GM12878 (cell line): Measurements from ENCODE around the gene COX6B2. TPM values are rescaled to one million over a fixed set of nuclear protein-coding genes. Genes with fewer than 3 reads are reported as not detected.
A peak's percentile ranks its signal among the peaks of the same experiment; 100 is the strongest.

Experiments
- ATAC-seq: fragments of 200-7000 bp; cut with Tn5 transposase; 3 replicates; pipeline ENCODE4 v1.9.1; 2020; ENCODE audit warnings: mild to moderate bottlenecking, moderate library complexity
- BruUV-seq: library from RNA; stranded (reverse); fragments of 400-500 nt; replicated peaks from 2 replicates; lab custom pipeline; 2021; lab: Mats Ljungman, UMichigan
- CTCF ChIA-PET: fragments of 300-600 bp; sonication (Branson Sonifier 250); formaldehyde crosslinking; extraction: SDS; loops from one replicate; lab custom pipeline; 2021; ENCODE audit warnings: inconsistent platforms; lab: Yijun Ruan, JAX
- POLR2A ChIA-PET: fragments of 350-600 bp; formaldehyde crosslinking; extraction: SDS; loops from one replicate; lab custom pipeline; 2021; ENCODE audit warnings: inconsistent platforms; lab: Charles Lee
- RAD21 ChIA-PET: fragments of 300-600 bp; sonication (Branson Sonifier 250); formaldehyde crosslinking; loops from one replicate; lab custom pipeline; 2023; ENCODE audit warnings: antibody characterized with exemption; ENCODE audit not compliant: unreplicated experiment; lab: Charles Lee
- SMC1A ChIA-PET: fragments of 300-600 bp; sonication (Branson Sonifier 250); formaldehyde crosslinking; loops from one replicate; lab custom pipeline; 2023; ENCODE audit not compliant: unreplicated experiment, uncharacterized antibody; lab: Charles Lee
- DNase-seq: peaks from one replicate; pipeline ENCODE4 v3.0.0-alpha.2; 2011; ENCODE audit warnings: low read depth, low spot score
- FAIRE-seq: peaks from 3 replicates; lab custom pipeline; 2011; peaks lifted over from hg19 to GRCh38; lab: Jason Lieb, UNC
- H2AFZ ChIP-seq: 2 replicates; pipeline ENCODE4 v1.6.0; 2011; ENCODE audit warnings: low read depth, low read length, control low read depth; ENCODE audit not compliant: control insufficient read depth
- H3K27ac ChIP-seq: 2 replicates; pipeline ENCODE4 v1.5.1; 2011; ENCODE audit warnings: control low read depth; ENCODE audit not compliant: control insufficient read depth, insufficient read depth
- H3K27me3 ChIP-seq, 2 experiments: replicated peaks in 1 of 2; 2 replicates each; pipeline versions ENCODE4 v1.6.0 to v1.6.1; 2011; ENCODE audit warnings: low read length in 1 of 2; ENCODE audit not compliant: control insufficient read depth in 2 of 2, insufficient read depth in 2 of 2
- H3K36me3 ChIP-seq, 2 experiments: 2 replicates each; pipeline ENCODE4 v1.5.1; 2011; ENCODE audit warnings: low read length in 1 of 2; ENCODE audit not compliant: control insufficient read depth in 2 of 2, insufficient read depth in 2 of 2
- H3K4me1 ChIP-seq: 2 replicates; pipeline ENCODE4 v1.6.1; 2011; ENCODE audit warnings: mild to moderate bottlenecking, low read length, moderate library complexity, mixed read lengths; ENCODE audit not compliant: control insufficient read depth, insufficient read depth
- H3K4me2 ChIP-seq: 2 replicates; pipeline ENCODE4 v1.6.0; 2011; ENCODE audit warnings: control low read depth; ENCODE audit not compliant: control insufficient read depth, insufficient read depth
- H3K4me3 ChIP-seq: fragments of 200-600 bp; sonication (generic); 2 replicates; pipeline ENCODE4 v1.5.1; 2016
- H3K79me2 ChIP-seq: 2 replicates; pipeline ENCODE4 v1.6.0; 2011; ENCODE audit warnings: low read length; ENCODE audit not compliant: control insufficient read depth, insufficient read depth
- H3K9ac ChIP-seq: 2 replicates; pipeline ENCODE4 v1.8.0; 2011; ENCODE audit warnings: low read length, control low read depth, mixed read lengths; ENCODE audit not compliant: control insufficient read depth, insufficient read depth
- H3K9me3 ChIP-seq: replicated peaks from 3 replicates; pipeline ENCODE4 v1.5.1; 2011; ENCODE audit warnings: mild to moderate bottlenecking, low read length; ENCODE audit not compliant: control insufficient read depth, insufficient read depth
- H4K20me1 ChIP-seq: 2 replicates; pipeline ENCODE4 v1.6.0; 2011; ENCODE audit not compliant: control insufficient read depth, insufficient read depth
- ATF7 ChIP-seq: fragments of 450-650 bp; IDR thresholded peaks from 2 replicates; pipeline ENCODE4 v1.6.1; 2016; ENCODE audit warnings: low read depth, mild to moderate bottlenecking
- BHLHE40 ChIP-seq, 2 experiments: fragments of 450-650 bp in 1 of 2; IDR thresholded peaks; 2 replicates each; pipeline ENCODE4 v1.6.1; 2011 to 2017; ENCODE audit warnings: low read depth in 2 of 2, borderline replicate concordance in 1 of 2, improper control_type of control experiment in 1 of 2, low read length in 1 of 2, mild to moderate bottlenecking in 1 of 2
- EP300 ChIP-seq, 2 experiments: fragments of 150-350 bp in 1 of 2; IDR thresholded peaks; 2 replicates each; pipeline ENCODE4 v1.6.1; 2011 to 2012; ENCODE audit warnings: low read depth in 2 of 2, low read length in 2 of 2, borderline replicate concordance in 1 of 2, improper control_type of control experiment in 1 of 2, inconsistent platforms in 1 of 2; ENCODE audit not compliant: control insufficient read depth in 1 of 2
- GATAD2B ChIP-seq: fragments of 450-650 bp; conservative IDR thresholded peaks from 2 replicates; pipeline ENCODE4 v1.6.1; 2017; ENCODE audit warnings: low read depth, mild to moderate bottlenecking, moderate library complexity
- HDAC6 ChIP-seq: fragments of 200-600 bp; sonication (generic); IDR thresholded peaks from one replicate; pipeline ENCODE4 v1.8.0; 2017; ENCODE audit warnings: antibody characterized with exemption; ENCODE audit not compliant: unreplicated experiment
- IKZF1 ChIP-seq: fragments of 450-650 bp; conservative IDR thresholded peaks from 2 replicates; pipeline ENCODE4 v1.6.1; 2017; ENCODE audit warnings: antibody characterized with exemption, mild to moderate bottlenecking
- IRF4 ChIP-seq: IDR thresholded peaks from 2 replicates; pipeline ENCODE4 v1.6.1; 2011; ENCODE audit warnings: low read depth, low read length
- LARP7 ChIP-seq: fragments of 450-650 bp; IDR thresholded peaks from 2 replicates; pipeline ENCODE4 v1.6.1; 2017; ENCODE audit warnings: mild to moderate bottlenecking
- NR2F1 ChIP-seq: fragments of 450-650 bp; conservative IDR thresholded peaks from 2 replicates; pipeline ENCODE4 v1.6.1; 2017; ENCODE audit warnings: mild to moderate bottlenecking
- RB1 ChIP-seq: fragments of 450-650 bp; formaldehyde crosslinking; IDR thresholded peaks from 2 replicates; pipeline ENCODE4 v1.6.1; 2017; ENCODE audit warnings: mild to moderate bottlenecking, borderline replicate concordance
- RELA ChIP-seq: fragments of 450-650 bp; IDR thresholded peaks from 2 replicates; pipeline ENCODE4 v1.8.0; 2014; ENCODE audit warnings: borderline replicate concordance; ENCODE audit not compliant: partially characterized antibody
- SIN3A ChIP-seq: IDR thresholded peaks from 2 replicates; pipeline ENCODE4 v1.6.1; 2012; ENCODE audit warnings: low read depth, low read length, improper control_type of control experiment
- STAT3 ChIP-seq: IDR thresholded peaks from 2 replicates; pipeline ENCODE4 v1.6.1; 2011; ENCODE audit warnings: low read depth, low read length, improper control_type of control experiment
- YY1 ChIP-seq: IDR thresholded peaks from 2 replicates; pipeline ENCODE4 v1.6.1; 2011; ENCODE audit warnings: low read depth, mild to moderate bottlenecking, low read length
- ZNF217 ChIP-seq: fragments of 450-650 bp; IDR thresholded peaks from 2 replicates; pipeline ENCODE4 v1.6.1; 2017; ENCODE audit warnings: antibody characterized with exemption, mild to moderate bottlenecking
- ZSCAN29 ChIP-seq: fragments of 450-650 bp; IDR thresholded peaks from 2 replicates; pipeline ENCODE4 v1.6.1; 2017; ENCODE audit warnings: mild to moderate bottlenecking, moderate library complexity
- WGBS: methylation state at CpG from one replicate; pipeline ENCODE4 v1.1.6; 2016; ENCODE audit warnings: low lambda C conversion rate; ENCODE audit not compliant: insufficient replicate concordance, insufficient coverage; ENCODE audit errors: missing lambda C conversion rate; 5-methylcytosine and 5-hydroxymethylcytosine counted together
- in situ Hi-C: fragments of 300-500 bp; cut with MboI; formaldehyde crosslinking; loops from 9 replicates; pipeline ENCODE4 v1.14.3; 2018; ENCODE audit warnings: mixed read lengths
- intact Hi-C: fragments of 100-400 bp; cut with micrococcal nuclease; formaldehyde crosslinking; loops from one replicate; pipeline ENCODE4 v1.14.2; 2022; ENCODE audit not compliant: unreplicated experiment
- polyA plus RNA-seq, 11 experiments: library from polyadenylated mRNA; depleted of rRNA in 4 of 11; unstranded in 6 of 11; stranded (reverse) in 5 of 11; fragments of >200 nt; fragmentation: Nextera tagmentation in 4 of 11; fragmentation: Illumina TruSeq in 1 of 11; extraction: Ambion mirVana in 4 of 11; extraction: Trizol in 1 of 11; gene quantifications; 1 replicate in 1 of 11; 2 replicates in 10 of 11; pipeline versions ENCODE4 v1.2.1 to v1.2.3, GENCODE V29; 2011 to 2016; ENCODE audit warnings: inconsistent platforms in 2 of 11, missing spikeins in 2 of 11, low read depth in 1 of 11
- total RNA-seq, 4 experiments: library from RNA; depleted of rRNA in 3 of 4; stranded (reverse); fragments of >200 nt in 3 of 4; fragmentation: Illumina TruSeq in 1 of 4; extraction: Trizol in 1 of 4; gene quantifications; 2 replicates each; pipeline versions ENCODE4 v1.2.1 to v1.2.3, GENCODE V29; 2013 to 2021
- TF ChIP-seq, protein P1 (sequence below): fragments of 450-650 bp; conservative IDR thresholded peaks from 2 replicates; pipeline ENCODE4 v1.6.1; 2017; ENCODE audit warnings: mild to moderate bottlenecking, moderate library complexity

The COX6B2 gene
- total and polyA plus RNA-seq, 10 of the 15 experiments (the other 5 are each of a cell fraction or from before 2014, with no cell fraction given): 0.05 to 0.08 (median 0.07) TPM; not detected in 6

DNA sequence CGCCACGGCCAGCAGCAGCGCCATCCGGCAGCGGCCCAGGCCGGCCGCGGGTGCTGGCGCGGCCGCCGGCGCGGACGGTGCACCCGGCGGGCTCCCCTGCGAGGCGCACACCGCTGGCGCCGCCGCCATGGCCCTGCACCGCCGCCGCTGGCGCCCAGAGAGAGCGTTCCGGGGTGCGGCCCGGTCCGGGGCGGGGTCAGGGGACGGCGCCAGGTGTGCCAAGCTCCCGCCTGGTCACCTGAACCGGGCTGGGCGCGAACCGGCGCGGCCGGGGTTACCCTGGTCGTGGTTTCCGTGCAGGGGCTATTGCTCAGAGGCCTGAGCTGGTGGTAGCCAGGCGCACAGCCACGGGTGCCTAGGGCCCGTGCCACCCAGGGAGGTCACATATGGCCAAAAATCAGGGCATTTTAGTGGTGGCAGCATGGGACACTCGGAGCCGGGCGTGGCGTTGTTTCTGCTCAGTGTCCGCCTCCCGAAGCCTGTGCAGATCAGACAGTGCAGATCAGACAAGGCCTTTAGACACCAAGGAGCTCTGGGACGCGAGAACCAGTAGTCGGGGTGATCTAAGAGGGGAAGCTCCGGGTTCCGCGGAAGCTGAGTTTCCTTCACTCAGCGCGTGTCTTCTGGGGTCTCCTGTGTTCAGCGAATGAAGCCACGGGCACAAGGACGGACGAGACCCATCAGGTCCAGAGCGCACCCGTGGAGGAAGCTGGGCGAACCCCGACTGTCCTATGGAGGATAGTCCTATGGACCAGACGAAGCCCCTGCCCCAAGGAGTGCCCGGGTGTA, 29.8 kb upstream of the COX6B2 start, which contains the start of gene TMEM238:
Gene TMEM238 (minus strand): TSS at position 162 of the 789 bp plus-strand sequence. CDS start 33 bp downstream, at position 129.
- in situ Hi-C loops: no loop called here

More for the DNA sequence above, 29.8 kb upstream of the COX6B2 start, which contains the start of gene TMEM238:
- Histone ChIP-seq H3K79me2 (peaks cover 39% of the 10 kb centered on the region), H4K20me1 (peaks cover 11% of the 10 kb centered on the region), H3K9me3 (no peaks in the 10 kb centered on the region), H3K27me3 (no peaks in the 10 kb centered on the region), H3K4me1 (peaks cover 28% of the 10 kb centered on the region), H2AFZ (peak within 1 kb of the TSS; percentile 26), H3K4me2 (peak within 1 kb of the TSS; percentile 74), H3K36me3 (peaks cover 16 to 20% of the 10 kb centered on the region in 2 experiments; a peak in 3 of 4 replicates), H3K27ac (peak within 1 kb of the TSS; percentile 89), H3K4me3 (peak within 1 kb of the TSS; percentile 72), H3K9ac (peak within 1 kb of the TSS; percentile 77)
- intact Hi-C loops: loop anchor here (5.0 to 10.0 kb wide), 3 partner anchors 82 to 770 kb away; partner anchors contain the start of gene PPP6R1
- CTCF ChIA-PET: interaction anchor here (0.6 to 3.4 kb wide), 16 partner anchors 13 to 730 kb away, joined by 3 to 49 read pairs (median 4); partner anchors contain the start of genes HSPBP1, KMT5C, PPP6R1 and ZNF865
- DNase-seq (no peak), FAIRE-seq (no peak), ATAC-seq (peak; percentile 19)
- SMC1A ChIA-PET: interaction anchor here (1.0 to 3.1 kb wide), 9 partner anchors 19 to 244 kb away, joined by 3 to 22 read pairs (median 3); partner anchors contain the start of gene KMT5C
- RAD21 ChIA-PET: interaction anchor here (1.0 to 3.1 kb wide), 14 partner anchors 20 to 267 kb away, joined by 3 to 28 read pairs (median 4); partner anchors contain the start of genes FIZ1, ISOC2, KMT5C and PPP1R12C
- no TSS peak for BruUV-seq
- under 1% methylated on average over 70 of the region's 72 CpGs for WGBS
- POLR2A ChIA-PET: interaction anchor here (0.5 to 3.1 kb wide), 17 partner anchors 16 to 270 kb away, joined by 3 to 26 read pairs (median 5); partner anchors contain the start of genes FIZ1, HSPBP1, KMT5C and PPP6R1
- TF ChIP-seq YY1 (peak; percentile 70), IKZF1 (peak; percentile 32), IRF4 (no peak), BHLHE40 (IDR thresholded peaks at IDR 0.05; ENCODE audit: borderline replicate concordance in 1 of 2, low read depth in 2 of 2, low read length in 1 of 2) (peak in 1 of 2 experiments; percentile 49; a peak in 2 of 4 replicates), RB1 (0 out of 2 replicates have a peak, but pooled peaks have one; percentile 74), ATF7 (no peak), LARP7 (peak; percentile 92), HDAC6 (peak; percentile 70), EP300 (IDR thresholded peaks at IDR 0.05; ENCODE audit: borderline replicate concordance in 1 of 2, control insufficient read depth in 1 of 2, low read depth in 2 of 2, low read length in 2 of 2) (no peak), ZSCAN29 (no peak), SIN3A (0 out of 2 replicates have a peak, but pooled peaks have one; percentile 3), RELA (no peak), NR2F1 (0 out of 2 replicates have a peak, but pooled peaks have one; percentile 47), ZNF217 (peak; percentile 55; the same call in 1 of the 2 replicates), STAT3 (no peak), GATAD2B (peak; percentile 65)
- TF ChIP-seq, protein P1, sequence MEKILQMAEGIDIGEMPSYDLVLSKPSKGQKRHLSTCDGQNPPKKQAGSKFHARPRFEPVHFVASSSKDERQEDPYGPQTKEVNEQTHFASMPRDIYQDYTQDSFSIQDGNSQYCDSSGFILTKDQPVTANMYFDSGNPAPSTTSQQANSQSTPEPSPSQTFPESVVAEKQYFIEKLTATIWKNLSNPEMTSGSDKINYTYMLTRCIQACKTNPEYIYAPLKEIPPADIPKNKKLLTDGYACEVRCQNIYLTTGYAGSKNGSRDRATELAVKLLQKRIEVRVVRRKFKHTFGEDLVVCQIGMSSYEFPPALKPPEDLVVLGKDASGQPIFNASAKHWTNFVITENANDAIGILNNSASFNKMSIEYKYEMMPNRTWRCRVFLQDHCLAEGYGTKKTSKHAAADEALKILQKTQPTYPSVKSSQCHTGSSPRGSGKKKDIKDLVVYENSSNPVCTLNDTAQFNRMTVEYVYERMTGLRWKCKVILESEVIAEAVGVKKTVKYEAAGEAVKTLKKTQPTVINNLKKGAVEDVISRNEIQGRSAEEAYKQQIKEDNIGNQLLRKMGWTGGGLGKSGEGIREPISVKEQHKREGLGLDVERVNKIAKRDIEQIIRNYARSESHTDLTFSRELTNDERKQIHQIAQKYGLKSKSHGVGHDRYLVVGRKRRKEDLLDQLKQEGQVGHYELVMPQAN: no peak; the same call in 1 of the 2 replicates
